Lower leg skin (tissue), 4 donors: ENCODE data around the gene ST6GALNAC5. TPM values are rescaled to one million over a fixed set of nuclear protein-coding genes. Genes with fewer than 3 reads are reported as not detected.

Experiments used
- DNase-seq, 2 donors: peaks; one replicate each; pipeline ENCODE4 v3.0.0-alpha.2; 2019; ENCODE audit warnings: low spot score in 2 of 2
- H3K4me3 ChIP-seq: fragments of 200-600 bp; sonication (generic); 2 replicates; pipeline ENCODE4 v1.5.1; 2017; ENCODE audit warnings: mild to moderate bottlenecking, low read depth; ENCODE audit not compliant: poor library complexity, severe bottlenecking
- CTCF ChIP-seq, 3 donors: fragments of 450-650 bp; IDR thresholded peaks; one replicate each; pipeline ENCODE4 v1.5.1; 2016; ENCODE audit warnings: antibody characterized with exemption in 3 of 3, mild to moderate bottlenecking in 3 of 3, moderate library complexity in 2 of 3
- POLR2A ChIP-seq, 2 donors: fragments of 450-650 bp; IDR thresholded peaks; one replicate each; pipeline ENCODE4 v1.6.1; 2016 to 2017; ENCODE audit warnings: antibody characterized with exemption in 2 of 2, mild to moderate bottlenecking in 1 of 2, moderate library complexity in 1 of 2
- WGBS, 2 donors: methylation state at CpG; one replicate each; pipeline ENCODE4 v1.1.5; 2018; 5-methylcytosine and 5-hydroxymethylcytosine counted together
- intact Hi-C: fragments of 100-400 bp; cut with DNase I; formaldehyde crosslinking; loops from one replicate; pipeline ENCODE4 v1.15.0; 2023; ENCODE audit warnings: low total_unique reads
- total RNA-seq, 4 donors: library from RNA; depleted of rRNA; stranded (reverse); fragments of >200 nt; gene quantifications; one replicate each; pipeline ENCODE4 v1.1.0, GENCODE V29; 2016

Gene ST6GALNAC5
- total RNA-seq, 4 donors from 2014 or later = 1.2 to 4.7 (median 3.5) TPM

- no peak for DNase-seq
- no peak overlapping the region for H3K4me3 ChIP-seq
- TF ChIP-seq POLR2A (IDR thresholded peaks at IDR 0.05) = no peak
- no peak for TF ChIP-seq CTCF (IDR thresholded peaks at IDR 0.05)
- 60 to 67% methylated on average over 1 of the region's 1 CpG for WGBS, 2 donors
- intact Hi-C loops = no loop called here
Measured at GRCh38 chr1:77018761-77019160, 151.5 kb downstream of the ST6GALNAC5 start.

GRCh38 chr1:77021732-77022131 lies 154.5 kb downstream of the ST6GALNAC5 start:
- no peak overlapping the region for H3K4me3 ChIP-seq
- no peak for DNase-seq
- 72 to 74% methylated on average over 2 of the region's 2 CpGs for WGBS, 2 donors
- intact Hi-C loops = no loop called here
- no peak for TF ChIP-seq CTCF (IDR thresholded peaks at IDR 0.05)
- no peak for TF ChIP-seq POLR2A (IDR thresholded peaks at IDR 0.05)

- H3K4me3 ChIP-seq = no peak overlapping the region
- intact Hi-C loops = no loop called here
- WGBS, 2 donors = 85 to 90% methylated on average over 3 to 4 of the region's 4 CpGs
- no peak for DNase-seq
- no peak for TF ChIP-seq POLR2A (IDR thresholded peaks at IDR 0.05)
- TF ChIP-seq CTCF (IDR thresholded peaks at IDR 0.05) = no peak
Measured at GRCh38 chr1:77024500-77024899, 157.2 kb downstream of the ST6GALNAC5 start.

GRCh38 chr1:77025599-77025998 lies 158.3 kb downstream of the ST6GALNAC5 start:
- TF ChIP-seq CTCF (IDR thresholded peaks at IDR 0.05) = no peak
- no peak for TF ChIP-seq POLR2A (IDR thresholded peaks at IDR 0.05)
- intact Hi-C loops = no loop called here
- no peak overlapping the region for H3K4me3 ChIP-seq
- no peak for DNase-seq
- WGBS, 2 donors = 73 to 91% methylated on average over 5 of the region's 5 CpGs

- TF ChIP-seq CTCF (IDR thresholded peaks at IDR 0.05) (no peak), POLR2A (IDR thresholded peaks at IDR 0.05) (no peak)
- WGBS, 2 donors = 59 to 69% methylated on average over 2 of the region's 2 CpGs
- DNase-seq = no peak
- intact Hi-C loops = no loop called here
- no peak overlapping the region for H3K4me3 ChIP-seq
Measured at GRCh38 chr1:77026135-77026534, 158.9 kb downstream of the ST6GALNAC5 start.

- intact Hi-C loops = no loop called here
- no peak overlapping the region for H3K4me3 ChIP-seq
- WGBS, 2 donors = 100% methylated on average over 1 of the region's 1 CpG
- TF ChIP-seq CTCF (IDR thresholded peaks at IDR 0.05) = no peak
- no peak for TF ChIP-seq POLR2A (IDR thresholded peaks at IDR 0.05)
- no peak for DNase-seq
Measured at GRCh38 chr1:77026640-77027039, 159.4 kb downstream of the ST6GALNAC5 start.
